KMS-11 (cell line): Measurements from ENCODE around the gene HP.
A peak's percentile ranks its signal among the peaks of the same experiment; 100 is the strongest.

Experiments used
- H2AFZ ChIP-seq: fragments of 200-600 bp; sonication (generic); 2 replicates; pipeline ENCODE4 v1.6.1; 2016; ENCODE audit warnings: antibody characterized with exemption, mixed run types, low read depth
- H3K27ac ChIP-seq: fragments of 200-600 bp; sonication (generic); 2 replicates; pipeline ENCODE4 v1.6.1; 2016; ENCODE audit warnings: mild to moderate bottlenecking, mixed run types
- H3K27me3 ChIP-seq: fragments of 200-600 bp; sonication (generic); 2 replicates; pipeline ENCODE4 v1.6.1; 2017; ENCODE audit warnings: mild to moderate bottlenecking, low read depth, mixed run types, moderate library complexity; ENCODE audit not compliant: insufficient read depth
- H3K36me3 ChIP-seq: fragments of 200-600 bp; sonication (generic); 2 replicates; pipeline ENCODE4 v1.6.1; 2017; ENCODE audit warnings: mild to moderate bottlenecking, mixed run types; ENCODE audit not compliant: insufficient read depth
- H3K4me1 ChIP-seq: fragments of 200-600 bp; sonication (generic); 2 replicates; pipeline ENCODE4 v1.6.1; 2016; ENCODE audit warnings: mild to moderate bottlenecking, low read depth, mixed run types; ENCODE audit not compliant: poor library complexity, severe bottlenecking
- H3K4me2 ChIP-seq: fragments of 200-600 bp; sonication (generic); 2 replicates; pipeline ENCODE4 v1.7.0; 2016; ENCODE audit warnings: mild to moderate bottlenecking, mixed run types
- H3K4me3 ChIP-seq: fragments of 200-600 bp; sonication (generic); IDR thresholded peaks from 2 replicates; pipeline ENCODE4 v1.6.1; 2017; ENCODE audit warnings: low read depth, low read length, mixed read lengths; ENCODE audit not compliant: insufficient read depth
- H3K79me2 ChIP-seq: fragments of 200-600 bp; sonication (generic); 2 replicates; pipeline ENCODE4 v1.6.1; 2016; ENCODE audit warnings: low read depth, mixed run types; ENCODE audit not compliant: insufficient read depth
- H3K9ac ChIP-seq: fragments of 200-600 bp; sonication (generic); 2 replicates; pipeline ENCODE4 v1.6.1; 2016; ENCODE audit warnings: mild to moderate bottlenecking, mixed run types
- H4K20me1 ChIP-seq: fragments of 200-600 bp; sonication (generic); 2 replicates; pipeline ENCODE4 v1.6.1; 2016; ENCODE audit warnings: mild to moderate bottlenecking, mixed run types; ENCODE audit not compliant: insufficient read depth
- TF ChIP-seq, protein P1 (sequence below): fragments of 200-600 bp; sonication (generic); conservative IDR thresholded peaks from 2 replicates; pipeline ENCODE4 v1.6.1; 2017; ENCODE audit warnings: low read depth, mild to moderate bottlenecking, antibody characterized with exemption, low read length, moderate library complexity, mixed read lengths

Gene HP

DNA sequence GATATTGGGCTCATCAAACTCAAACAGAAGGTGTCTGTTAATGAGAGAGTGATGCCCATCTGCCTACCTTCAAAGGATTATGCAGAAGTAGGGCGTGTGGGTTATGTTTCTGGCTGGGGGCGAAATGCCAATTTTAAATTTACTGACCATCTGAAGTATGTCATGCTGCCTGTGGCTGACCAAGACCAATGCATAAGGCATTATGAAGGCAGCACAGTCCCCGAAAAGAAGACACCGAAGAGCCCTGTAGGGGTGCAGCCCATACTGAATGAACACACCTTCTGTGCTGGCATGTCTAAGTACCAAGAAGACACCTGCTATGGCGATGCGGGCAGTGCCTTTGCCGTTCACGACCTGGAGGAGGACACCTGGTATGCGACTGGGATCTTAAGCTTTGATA, 6.1 kb downstream of the HP start:
- Histone ChIP-seq H3K9ac (no peak overlapping the region), H3K4me2 (no peak overlapping the region), H2AFZ (no peak overlapping the region), H3K36me3 (no peaks in the 10 kb centered on the region), H3K4me3 (no peak overlapping the region), H3K27ac (no peak overlapping the region), H3K79me2 (no peaks in the 10 kb centered on the region), H3K4me1 (no peaks in the 10 kb centered on the region), H4K20me1 (no peaks in the 10 kb centered on the region), H3K27me3 (no peaks in the 10 kb centered on the region)
- TF ChIP-seq, protein P1, sequence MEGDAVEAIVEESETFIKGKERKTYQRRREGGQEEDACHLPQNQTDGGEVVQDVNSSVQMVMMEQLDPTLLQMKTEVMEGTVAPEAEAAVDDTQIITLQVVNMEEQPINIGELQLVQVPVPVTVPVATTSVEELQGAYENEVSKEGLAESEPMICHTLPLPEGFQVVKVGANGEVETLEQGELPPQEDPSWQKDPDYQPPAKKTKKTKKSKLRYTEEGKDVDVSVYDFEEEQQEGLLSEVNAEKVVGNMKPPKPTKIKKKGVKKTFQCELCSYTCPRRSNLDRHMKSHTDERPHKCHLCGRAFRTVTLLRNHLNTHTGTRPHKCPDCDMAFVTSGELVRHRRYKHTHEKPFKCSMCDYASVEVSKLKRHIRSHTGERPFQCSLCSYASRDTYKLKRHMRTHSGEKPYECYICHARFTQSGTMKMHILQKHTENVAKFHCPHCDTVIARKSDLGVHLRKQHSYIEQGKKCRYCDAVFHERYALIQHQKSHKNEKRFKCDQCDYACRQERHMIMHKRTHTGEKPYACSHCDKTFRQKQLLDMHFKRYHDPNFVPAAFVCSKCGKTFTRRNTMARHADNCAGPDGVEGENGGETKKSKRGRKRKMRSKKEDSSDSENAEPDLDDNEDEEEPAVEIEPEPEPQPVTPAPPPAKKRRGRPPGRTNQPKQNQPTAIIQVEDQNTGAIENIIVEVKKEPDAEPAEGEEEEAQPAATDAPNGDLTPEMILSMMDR = no peak

DNA sequence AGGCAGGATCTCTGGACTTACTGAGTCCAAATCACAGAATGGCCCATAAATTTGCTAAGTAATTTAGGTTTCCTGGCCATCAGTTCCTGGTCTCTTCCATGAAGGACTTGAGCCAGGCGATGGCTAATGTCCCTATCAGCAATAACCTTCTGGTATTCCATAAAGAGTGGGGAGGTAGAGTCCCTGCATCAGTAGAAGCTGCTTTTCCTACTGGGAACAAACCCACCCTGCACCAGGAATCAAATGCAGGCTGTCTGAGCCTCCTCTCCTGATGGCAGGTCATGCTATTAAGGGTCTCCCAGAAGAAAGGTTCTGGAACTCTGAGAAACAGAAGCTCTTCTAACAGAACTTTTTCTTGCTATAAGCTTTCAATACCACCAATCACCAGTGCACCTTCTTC, 7.3 kb downstream of the HP start:
- Histone ChIP-seq H3K79me2 (no peaks in the 10 kb centered on the region), H3K27me3 (no peaks in the 10 kb centered on the region), H3K4me3 (no peak overlapping the region), H3K36me3 (no peaks in the 10 kb centered on the region), H3K4me1 (no peaks in the 10 kb centered on the region), H4K20me1 (no peaks in the 10 kb centered on the region), H3K4me2 (no peak overlapping the region), H2AFZ (no peak overlapping the region), H3K9ac (no peak overlapping the region), H3K27ac (no peak overlapping the region)
- TF ChIP-seq, protein P1 = no peak

DNA sequence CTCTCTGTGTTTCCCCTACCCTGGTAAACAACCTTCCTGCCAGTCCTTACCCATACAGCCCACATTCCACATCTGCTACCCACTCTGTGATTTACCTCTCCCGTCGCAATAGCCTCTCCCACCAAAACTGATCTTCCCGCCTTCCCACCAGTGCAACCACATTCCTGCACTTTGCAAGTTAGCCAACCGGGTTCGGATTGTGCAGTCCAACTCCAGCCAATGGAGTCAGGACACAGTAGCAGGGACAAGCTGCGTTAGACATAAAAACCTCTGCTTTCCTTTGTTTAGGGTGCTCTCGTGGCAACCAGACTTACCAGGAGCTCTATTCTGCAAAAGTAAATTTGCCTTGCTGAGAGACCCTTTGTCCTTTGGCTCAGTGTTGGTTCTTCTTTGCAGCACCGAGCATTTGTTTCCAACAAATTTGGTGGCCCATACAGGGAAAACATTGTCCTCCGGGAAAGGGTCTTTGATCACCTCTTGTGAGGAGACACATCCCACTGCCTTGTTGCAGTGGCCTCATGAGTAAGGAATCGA, 10.1 kb downstream of the HP start:
- Histone ChIP-seq H2AFZ (no peak overlapping the region), H4K20me1 (no peaks in the 10 kb centered on the region), H3K4me3 (no peak overlapping the region), H3K9ac (no peak overlapping the region), H3K27me3 (no peaks in the 10 kb centered on the region), H3K27ac (no peak overlapping the region), H3K4me2 (no peak overlapping the region), H3K79me2 (no peaks in the 10 kb centered on the region), H3K4me1 (no peaks in the 10 kb centered on the region), H3K36me3 (no peaks in the 10 kb centered on the region)
- TF ChIP-seq, protein P1 = no peak

DNA sequence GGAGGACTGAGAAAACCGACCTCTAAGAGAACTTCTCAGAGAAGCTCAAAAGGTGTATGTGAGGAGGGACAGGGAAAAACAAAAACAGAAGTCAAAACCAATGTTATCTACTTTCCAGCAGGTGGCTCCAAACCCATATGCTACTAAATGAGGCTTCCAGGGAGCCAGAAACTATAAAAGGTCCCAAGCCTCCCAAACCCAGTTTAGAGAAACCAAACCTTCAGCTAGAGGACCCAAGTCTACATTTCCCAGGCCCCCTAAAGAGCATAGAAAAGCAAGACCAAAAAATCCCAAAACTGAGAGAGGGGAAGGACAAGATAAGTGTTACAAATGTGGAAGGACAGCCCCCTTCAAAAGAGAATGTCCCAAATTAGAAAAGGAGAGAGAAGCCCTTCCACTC, 12.4 kb downstream of the HP start:
- H4K20me1 ChIP-seq = no peaks in the 10 kb centered on the region
- H3K79me2 ChIP-seq = no peaks in the 10 kb centered on the region
- no peak overlapping the region for H3K9ac ChIP-seq
- H3K4me2 ChIP-seq = no peak overlapping the region
- H3K4me3 ChIP-seq = no peak overlapping the region
- TF ChIP-seq, protein P1 = peak; percentile 72
- H3K27me3 ChIP-seq = no peaks in the 10 kb centered on the region
- H3K4me1 ChIP-seq = no peaks in the 10 kb centered on the region
- H3K27ac ChIP-seq = no peak overlapping the region
- no peaks in the 10 kb centered on the region for H3K36me3 ChIP-seq
- H2AFZ ChIP-seq = no peak overlapping the region
